HepG2 (cell line): ENCODE measurements around the gene ZBTB45. TPM values are rescaled to one million over a fixed set of nuclear protein-coding genes. Genes with fewer than 3 reads are reported as not detected.

Experiments used
- ASH2L ChIP-seq: fragments of 300-600, 200-600 bp; sonication (generic); IDR thresholded peaks from 2 replicates; pipeline ENCODE4 v1.7.0; 2017; ENCODE audit warnings: low read depth, mild to moderate bottlenecking, moderate library complexity, mixed read lengths, low read length; ENCODE audit not compliant: insufficient read length
- CBX1 ChIP-seq: IDR thresholded peaks from one replicate; pipeline ENCODE4 v1.6.1; 2016; ENCODE audit warnings: antibody characterized with exemption, low read depth
- CREB3 ChIP-seq: sonication (generic); formaldehyde crosslinking; IDR thresholded peaks from 2 replicates; pipeline ENCODE4 v1.5.0; 2020; ENCODE audit warnings: missing genetic modification reagents
- HMGXB3 ChIP-seq: sonication (generic); formaldehyde crosslinking; IDR thresholded peaks from 2 replicates; pipeline ENCODE4 v1.4.0; 2020; ENCODE audit warnings: missing genetic modification reagents, borderline replicate concordance
- HNF4A ChIP-seq: sonication (generic); formaldehyde crosslinking; IDR thresholded peaks from 2 replicates; pipeline ENCODE4 v1.4.0; 2020; ENCODE audit warnings: missing genetic modification reagents
- KDM5A ChIP-seq: fragments of 200-600 bp; sonication (generic); IDR thresholded peaks from 2 replicates; pipeline ENCODE4 v1.7.0; 2018; ENCODE audit warnings: antibody characterized with exemption, mild to moderate bottlenecking, low read length, borderline replicate concordance
- SNAI1 ChIP-seq: sonication (generic); formaldehyde crosslinking; IDR thresholded peaks from 2 replicates; pipeline ENCODE4 v1.5.0; 2020; ENCODE audit warnings: mild to moderate bottlenecking, missing genetic modification reagents, borderline replicate concordance
- SP2 ChIP-seq: sonication (generic); formaldehyde crosslinking; IDR thresholded peaks from 2 replicates; pipeline ENCODE4 v1.5.1; 2020; ENCODE audit warnings: mild to moderate bottlenecking, missing genetic modification reagents
- SRSF4 ChIP-seq: fragments of 200-400 bp; formaldehyde crosslinking; IDR thresholded peaks from one replicate; pipeline ENCODE4 v1.6.1; 2018; ENCODE audit warnings: mild to moderate bottlenecking, low read depth, low read length, moderate library complexity; ENCODE audit not compliant: poor library complexity, severe bottlenecking
- TFE3 ChIP-seq: IDR thresholded peaks from 2 replicates; pipeline ENCODE4 v1.6.1; 2016
- ZMYM2 ChIP-seq: sonication (generic); formaldehyde crosslinking; IDR thresholded peaks from 2 replicates; pipeline ENCODE4 v1.8.0; 2022; ENCODE audit warnings: mild to moderate bottlenecking, missing genetic modification reagents
- ZNF121 ChIP-seq: sonication (generic); formaldehyde crosslinking; IDR thresholded peaks from 2 replicates; pipeline ENCODE4 v1.5.0; 2020; ENCODE audit warnings: mild to moderate bottlenecking, missing genetic modification reagents
- ZNF253 ChIP-seq: sonication (generic); formaldehyde crosslinking; IDR thresholded peaks from 2 replicates; pipeline ENCODE4 v1.8.0; 2022; ENCODE audit warnings: mild to moderate bottlenecking, missing genetic modification reagents, borderline replicate concordance
- ZNF296 ChIP-seq: sonication (generic); formaldehyde crosslinking; conservative IDR thresholded peaks from 2 replicates; pipeline ENCODE4 v1.5.0; 2020; ENCODE audit warnings: mild to moderate bottlenecking, missing genetic modification reagents
- ZNF331 ChIP-seq: sonication (generic); formaldehyde crosslinking; IDR thresholded peaks from 2 replicates; pipeline ENCODE4 v1.4.0; 2020; ENCODE audit warnings: missing genetic modification reagents
- ZNF460 ChIP-seq: sonication (generic); formaldehyde crosslinking; IDR thresholded peaks from 2 replicates; pipeline ENCODE4 v1.5.1; 2020; ENCODE audit warnings: missing genetic modification reagents, mild to moderate bottlenecking, borderline replicate concordance
- ZNF552 ChIP-seq: sonication (generic); formaldehyde crosslinking; IDR thresholded peaks from 2 replicates; pipeline ENCODE4 v1.9.0; 2022; ENCODE audit warnings: missing genetic modification reagents, mild to moderate bottlenecking, borderline replicate concordance
- ZNF567 ChIP-seq: sonication (generic); formaldehyde crosslinking; IDR thresholded peaks from 2 replicates; pipeline ENCODE4 v1.8.1; 2023; ENCODE audit warnings: mild to moderate bottlenecking, missing genetic modification reagents, borderline replicate concordance
- ZNF644 ChIP-seq: IDR thresholded peaks from 2 replicates; pipeline ENCODE4 v1.6.1; 2016; ENCODE audit warnings: low read depth
- polyA plus RNA-seq, 8 experiments: library from polyadenylated mRNA; depleted of rRNA in 3 of 8; stranded (reverse) in 7 of 8; unstranded in 1 of 8; fragments of >200 nt; fragmentation: Illumina TruSeq in 4 of 8; extraction: Trizol in 4 of 8; gene quantifications; 2 replicates each; pipeline versions ENCODE4 v1.2.1 to v1.2.3, GENCODE V29; 2011 to 2016; ENCODE audit warnings: low read depth in 4 of 8, missing spikeins in 1 of 8, mixed read lengths in 1 of 8; ENCODE audit not compliant: insufficient read depth in 1 of 8
- total RNA-seq, 5 experiments: library from RNA; depleted of rRNA; stranded (reverse); fragments of >200 nt; fragmentation: Illumina TruSeq; extraction: Trizol; gene quantifications; 2 replicates each; pipeline ENCODE4 v1.2.3, GENCODE V29; 2016; ENCODE audit warnings: low read depth in 1 of 5
- TF ChIP-seq, protein P1 (sequence below): IDR thresholded peaks from 2 replicates; pipeline ENCODE4 v1.6.1; 2016; ENCODE audit warnings: missing genetic modification reagents, missing compliant biosample characterization
- TF ChIP-seq, protein P2 (sequence below): sonication (generic); formaldehyde crosslinking; IDR thresholded peaks from 2 replicates; pipeline ENCODE4 v1.5.1; 2020; ENCODE audit warnings: mild to moderate bottlenecking, moderate library complexity, missing genetic modification reagents

The ZBTB45 gene
- total and polyA plus RNA-seq, 2 of the 13 experiments (the other 11 are each of a cell fraction or from before 2014, with no cell fraction given): 3.0 to 3.7 TPM

GRCh38 chr19:58558623-58559274 is 39.1 kb upstream of the ZBTB45 start (continued):
- no peak for TF ChIP-seq CREB3 (CRISPR knock-in tag)
- 0 out of 2 replicates have a peak, but pooled peaks have one; percentile 24 for TF ChIP-seq KDM5A
- TF ChIP-seq ZNF121 (CRISPR knock-in tag): peak; percentile 57; the same call in 1 of the 2 replicates
- TF ChIP-seq SNAI1 (CRISPR knock-in tag): no peak
- TF ChIP-seq SP2: no peak
- peak; percentile 95 for TF ChIP-seq ZNF567 (CRISPR knock-in tag)
- TF ChIP-seq SRSF4: no peak
- peak; percentile 67 for TF ChIP-seq CBX1
- TF ChIP-seq ZNF296 (CRISPR knock-in tag): no peak
- 0 out of 2 replicates have a peak, but pooled peaks have one; percentile 38 for TF ChIP-seq ZNF253
- TF ChIP-seq HNF4A (CRISPR knock-in tag): no peak
- TF ChIP-seq HMGXB3: peak; percentile 15; the same call in 1 of the 2 replicates
- TF ChIP-seq ZMYM2 (CRISPR knock-in tag): no peak
- TF ChIP-seq, protein P1, sequence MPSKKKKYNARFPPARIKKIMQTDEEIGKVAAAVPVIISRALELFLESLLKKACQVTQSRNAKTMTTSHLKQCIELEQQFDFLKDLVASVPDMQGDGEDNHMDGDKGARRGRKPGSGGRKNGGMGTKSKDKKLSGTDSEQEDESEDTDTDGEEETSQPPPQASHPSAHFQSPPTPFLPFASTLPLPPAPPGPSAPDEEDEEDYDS (CRISPR knock-in tag): no peak; the same call in 1 of the 2 replicates
- TF ChIP-seq ZNF460 (CRISPR knock-in tag): no peak
- peak; percentile 53; the same call in 1 of the 2 replicates for TF ChIP-seq ZNF331 (CRISPR knock-in tag)
- TF ChIP-seq ASH2L: no peak
- TF ChIP-seq TFE3 (CRISPR knock-in tag): peak; percentile 6; the same call in 1 of the 2 replicates
- no peak for TF ChIP-seq ZNF644 (CRISPR knock-in tag)
- no peak; the same call in 1 of the 2 replicates for TF ChIP-seq ZNF552 (CRISPR knock-in tag)
- TF ChIP-seq, protein P2, sequence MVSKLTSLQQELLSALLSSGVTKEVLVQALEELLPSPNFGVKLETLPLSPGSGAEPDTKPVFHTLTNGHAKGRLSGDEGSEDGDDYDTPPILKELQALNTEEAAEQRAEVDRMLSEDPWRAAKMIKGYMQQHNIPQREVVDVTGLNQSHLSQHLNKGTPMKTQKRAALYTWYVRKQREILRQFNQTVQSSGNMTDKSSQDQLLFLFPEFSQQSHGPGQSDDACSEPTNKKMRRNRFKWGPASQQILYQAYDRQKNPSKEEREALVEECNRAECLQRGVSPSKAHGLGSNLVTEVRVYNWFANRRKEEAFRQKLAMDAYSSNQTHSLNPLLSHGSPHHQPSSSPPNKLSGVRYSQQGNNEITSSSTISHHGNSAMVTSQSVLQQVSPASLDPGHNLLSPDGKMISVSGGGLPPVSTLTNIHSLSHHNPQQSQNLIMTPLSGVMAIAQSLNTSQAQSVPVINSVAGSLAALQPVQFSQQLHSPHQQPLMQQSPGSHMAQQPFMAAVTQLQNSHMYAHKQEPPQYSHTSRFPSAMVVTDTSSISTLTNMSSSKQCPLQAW (CRISPR knock-in tag): peak; percentile 77
